GM12878 (cell line): ENCODE data around the gene CLDN9. TPM values are rescaled to one million over a fixed set of nuclear protein-coding genes. Genes with fewer than 3 reads are reported as not detected.

Experiments used
- ATAC-seq: fragments of 200-7000 bp; cut with Tn5 transposase; 3 replicates; pipeline ENCODE4 v1.9.1; 2020; ENCODE audit warnings: mild to moderate bottlenecking, moderate library complexity
- BruUV-seq: library from RNA; stranded (reverse); fragments of 400-500 nt; replicated peaks from 2 replicates; lab custom pipeline; 2021; lab: Mats Ljungman, UMichigan
- CTCF ChIA-PET: fragments of 300-600 bp; sonication (Branson Sonifier 250); formaldehyde crosslinking; extraction: SDS; loops from one replicate; lab custom pipeline; 2021; ENCODE audit warnings: inconsistent platforms; lab: Yijun Ruan, JAX
- POLR2A ChIA-PET: fragments of 350-600 bp; formaldehyde crosslinking; extraction: SDS; loops from one replicate; lab custom pipeline; 2021; ENCODE audit warnings: inconsistent platforms; lab: Charles Lee
- RAD21 ChIA-PET: fragments of 300-600 bp; sonication (Branson Sonifier 250); formaldehyde crosslinking; loops from one replicate; lab custom pipeline; 2023; ENCODE audit warnings: antibody characterized with exemption; ENCODE audit not compliant: unreplicated experiment; lab: Charles Lee
- SMC1A ChIA-PET: fragments of 300-600 bp; sonication (Branson Sonifier 250); formaldehyde crosslinking; loops from one replicate; lab custom pipeline; 2023; ENCODE audit not compliant: unreplicated experiment, uncharacterized antibody; lab: Charles Lee
- DNase-seq: peaks from one replicate; pipeline ENCODE4 v3.0.0-alpha.2; 2011; ENCODE audit warnings: low read depth, low spot score
- FAIRE-seq: peaks from 3 replicates; lab custom pipeline; 2011; peaks lifted over from hg19 to GRCh38; lab: Jason Lieb, UNC
- H2AFZ ChIP-seq: 2 replicates; pipeline ENCODE4 v1.6.0; 2011; ENCODE audit warnings: low read depth, low read length, control low read depth; ENCODE audit not compliant: control insufficient read depth
- H3K27ac ChIP-seq: 2 replicates; pipeline ENCODE4 v1.5.1; 2011; ENCODE audit warnings: control low read depth; ENCODE audit not compliant: control insufficient read depth, insufficient read depth
- H3K27me3 ChIP-seq, 2 experiments: replicated peaks in 1 of 2; 2 replicates each; pipeline versions ENCODE4 v1.6.0 to v1.6.1; 2011; ENCODE audit warnings: low read length in 1 of 2; ENCODE audit not compliant: control insufficient read depth in 2 of 2, insufficient read depth in 2 of 2
- H3K36me3 ChIP-seq, 2 experiments: 2 replicates each; pipeline ENCODE4 v1.5.1; 2011; ENCODE audit warnings: low read length in 1 of 2; ENCODE audit not compliant: control insufficient read depth in 2 of 2, insufficient read depth in 2 of 2
- H3K4me1 ChIP-seq: 2 replicates; pipeline ENCODE4 v1.6.1; 2011; ENCODE audit warnings: mild to moderate bottlenecking, low read length, moderate library complexity, mixed read lengths; ENCODE audit not compliant: control insufficient read depth, insufficient read depth
- H3K4me2 ChIP-seq: 2 replicates; pipeline ENCODE4 v1.6.0; 2011; ENCODE audit warnings: control low read depth; ENCODE audit not compliant: control insufficient read depth, insufficient read depth
- H3K4me3 ChIP-seq: fragments of 200-600 bp; sonication (generic); 2 replicates; pipeline ENCODE4 v1.5.1; 2016
- H3K79me2 ChIP-seq: 2 replicates; pipeline ENCODE4 v1.6.0; 2011; ENCODE audit warnings: low read length; ENCODE audit not compliant: control insufficient read depth, insufficient read depth
- H3K9ac ChIP-seq: 2 replicates; pipeline ENCODE4 v1.8.0; 2011; ENCODE audit warnings: low read length, control low read depth, mixed read lengths; ENCODE audit not compliant: control insufficient read depth, insufficient read depth
- H3K9me3 ChIP-seq: replicated peaks from 3 replicates; pipeline ENCODE4 v1.5.1; 2011; ENCODE audit warnings: mild to moderate bottlenecking, low read length; ENCODE audit not compliant: control insufficient read depth, insufficient read depth
- H4K20me1 ChIP-seq: 2 replicates; pipeline ENCODE4 v1.6.0; 2011; ENCODE audit not compliant: control insufficient read depth, insufficient read depth
- BHLHE40 ChIP-seq, 2 experiments: fragments of 450-650 bp in 1 of 2; IDR thresholded peaks; 2 replicates each; pipeline ENCODE4 v1.6.1; 2011 to 2017; ENCODE audit warnings: low read depth in 2 of 2, borderline replicate concordance in 1 of 2, improper control_type of control experiment in 1 of 2, low read length in 1 of 2, mild to moderate bottlenecking in 1 of 2
- MEF2B ChIP-seq: fragments of 450-650 bp; IDR thresholded peaks from 2 replicates; pipeline ENCODE4 v1.6.1; 2018; ENCODE audit warnings: mild to moderate bottlenecking, moderate library complexity; ENCODE audit not compliant: partially characterized antibody, poor library complexity, severe bottlenecking
- PAX8 ChIP-seq: fragments of 450-650 bp; IDR thresholded peaks from 2 replicates; pipeline ENCODE4 v1.6.1; 2017; ENCODE audit warnings: mild to moderate bottlenecking, moderate library complexity
- POLR2A ChIP-seq: IDR thresholded peaks from 2 replicates; pipeline ENCODE4 v1.6.1; 2011; ENCODE audit warnings: low read depth, mild to moderate bottlenecking, low read length
- POLR2AphosphoS2 ChIP-seq: IDR thresholded peaks from 2 replicates; pipeline ENCODE4 v1.6.1; 2011; ENCODE audit warnings: low read depth, mild to moderate bottlenecking, low read length, improper control_type of control experiment, moderate library complexity
- POLR2AphosphoS5 ChIP-seq: IDR thresholded peaks from 2 replicates; pipeline ENCODE4 v1.6.1; 2011; ENCODE audit warnings: mild to moderate bottlenecking, low read length, inconsistent platforms
- SMAD1 ChIP-seq: fragments of 450-650 bp; IDR thresholded peaks from 2 replicates; pipeline ENCODE4 v1.6.1; 2018; ENCODE audit warnings: mild to moderate bottlenecking, low read depth; ENCODE audit not compliant: partially characterized antibody
- WGBS: methylation state at CpG from one replicate; pipeline ENCODE4 v1.1.6; 2016; ENCODE audit warnings: low lambda C conversion rate; ENCODE audit not compliant: insufficient replicate concordance, insufficient coverage; ENCODE audit errors: missing lambda C conversion rate; 5-methylcytosine and 5-hydroxymethylcytosine counted together
- in situ Hi-C: fragments of 300-500 bp; cut with MboI; formaldehyde crosslinking; loops from 9 replicates; pipeline ENCODE4 v1.14.3; 2018; ENCODE audit warnings: mixed read lengths
- intact Hi-C: fragments of 100-400 bp; cut with micrococcal nuclease; formaldehyde crosslinking; loops from one replicate; pipeline ENCODE4 v1.14.2; 2022; ENCODE audit not compliant: unreplicated experiment
- polyA plus RNA-seq, 11 experiments: library from polyadenylated mRNA; depleted of rRNA in 4 of 11; unstranded in 6 of 11; stranded (reverse) in 5 of 11; fragments of >200 nt; fragmentation: Nextera tagmentation in 4 of 11; fragmentation: Illumina TruSeq in 1 of 11; extraction: Ambion mirVana in 4 of 11; extraction: Trizol in 1 of 11; gene quantifications; 1 replicate in 1 of 11; 2 replicates in 10 of 11; pipeline versions ENCODE4 v1.2.1 to v1.2.3, GENCODE V29; 2011 to 2016; ENCODE audit warnings: inconsistent platforms in 2 of 11, missing spikeins in 2 of 11, low read depth in 1 of 11
- total RNA-seq, 4 experiments: library from RNA; depleted of rRNA in 3 of 4; stranded (reverse); fragments of >200 nt in 3 of 4; fragmentation: Illumina TruSeq in 1 of 4; extraction: Trizol in 1 of 4; gene quantifications; 2 replicates each; pipeline versions ENCODE4 v1.2.1 to v1.2.3, GENCODE V29; 2013 to 2021
- TF ChIP-seq, protein P1 (sequence below): fragments of 450-650 bp; IDR thresholded peaks from 2 replicates; pipeline ENCODE4 v1.6.1; 2016; ENCODE audit warnings: mild to moderate bottlenecking
- TF ChIP-seq, protein P2 (sequence below): IDR thresholded peaks from 2 replicates; pipeline ENCODE4 v1.6.1; 2011; ENCODE audit warnings: low read depth, mild to moderate bottlenecking, low read length, moderate library complexity, borderline replicate concordance; ENCODE audit errors: extremely low read depth
- TF ChIP-seq, protein P3 (sequence below): fragments of 150-350 bp; IDR thresholded peaks from 2 replicates; pipeline ENCODE4 v1.6.1; 2016; ENCODE audit warnings: low read depth, low read length
- TF ChIP-seq, protein P4 (sequence below): fragments of 450-650 bp; formaldehyde crosslinking; IDR thresholded peaks from 2 replicates; pipeline ENCODE4 v1.4.0; 2022; ENCODE audit warnings: mild to moderate bottlenecking, moderate library complexity

Gene CLDN9
- total and polyA plus RNA-seq, 10 of the 15 experiments (the other 5 are each of a cell fraction or from before 2014, with no cell fraction given): not detected

DNA sequence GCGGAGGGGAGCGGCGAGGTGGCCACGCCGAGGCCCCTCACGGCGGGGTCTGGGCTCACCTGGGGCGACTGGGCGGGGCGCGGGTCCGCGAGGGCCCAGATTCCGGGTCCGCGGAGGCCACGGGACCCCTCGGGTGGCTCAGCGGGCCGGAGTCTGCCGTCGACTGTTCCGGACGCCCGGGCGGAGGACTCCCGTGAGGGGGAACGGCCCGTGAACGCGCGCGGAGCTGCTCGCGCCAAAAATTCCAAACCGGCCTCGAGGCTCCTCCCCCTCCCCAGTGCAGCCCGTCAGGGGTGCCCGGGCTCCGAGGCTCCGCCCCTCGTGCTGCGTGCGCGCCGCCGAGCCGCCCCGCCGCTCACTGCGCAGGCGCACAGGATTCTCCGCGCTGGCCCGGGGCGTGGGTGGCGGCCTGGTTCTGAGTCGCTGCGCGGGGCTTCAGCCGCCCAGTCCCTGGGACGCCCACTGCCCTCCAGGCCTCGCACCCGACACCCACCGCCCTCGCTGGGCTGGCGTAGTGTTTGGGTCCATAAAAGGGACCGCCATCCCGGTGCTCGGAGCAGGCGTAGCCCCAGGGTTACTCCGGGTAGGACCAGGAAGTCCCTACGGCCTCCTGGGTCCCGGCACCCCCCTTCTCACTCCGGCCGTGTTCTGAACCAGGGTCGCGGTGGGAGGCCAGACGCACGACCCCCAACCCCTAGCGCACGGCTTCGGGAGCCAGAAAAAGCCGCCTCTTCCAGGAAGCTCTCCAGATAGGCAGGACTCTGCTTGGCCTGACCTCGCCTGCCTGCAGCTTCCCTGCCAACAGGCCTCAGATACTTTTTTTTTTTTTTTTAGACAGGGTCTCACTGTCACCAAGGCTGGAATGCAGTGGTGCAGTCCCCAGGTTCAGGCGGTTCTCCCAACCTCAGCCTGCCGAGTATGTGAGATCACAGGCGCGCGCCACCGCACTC is 32.2 kb upstream of the CLDN9 start, which contains the start of gene PKMYT1:
Gene PKMYT1 (minus strand): TSS at position 220 of the 950 bp plus-strand sequence. CDS start 789 bp downstream, outside the sequence.
- FAIRE-seq (peak; percentile 64), ATAC-seq (peak; percentile 89), DNase-seq (peak; percentile 61)
- peak within 1 kb of the TSS; percentile 88 for H3K4me2 ChIP-seq
- ChIA-PET RAD21 (interaction anchor here (0.9 to 2.4 kb wide), 4 partner anchors 11 to 53 kb away, joined by 3 to 6 read pairs (median 4); partner anchors contain the start of genes KREMEN2 and PAQR4), POLR2A (interaction anchor here (0.6 to 2.9 kb wide), 7 partner anchors 8 to 150 kb away, joined by 3 to 18 read pairs (median 4); partner anchors contain the start of genes FLYWCH1, PAQR4 and ZG16B), SMC1A (interaction anchor here (0.9 kb wide), 1 partner anchor 54 kb away, joined by 4 read pairs; no protein-coding TSS in a partner anchor), CTCF (interaction anchor here (0.5 to 1.9 kb wide), 11 partner anchors 9 to 130 kb away, joined by 3 to 7 read pairs (median 5); partner anchors contain the start of gene KREMEN2)
- BruUV-seq: TSS peak; percentile 94
- peaks cover 0 to 3% of the 10 kb centered on the region in 2 experiments; a peak in 2 of 4 replicates for H3K36me3 ChIP-seq
- H4K20me1 ChIP-seq: no peaks in the 10 kb centered on the region
- H3K79me2 ChIP-seq: peaks cover 11% of the 10 kb centered on the region
- 4% methylated on average over 67 of the region's 91 CpGs for WGBS
- no peaks in the 10 kb centered on the region for H3K9me3 ChIP-seq
- intact Hi-C loops: loop anchor here (5.0 kb wide), 2 partner anchors 53 to 73 kb away; no protein-coding TSS in a partner anchor
- peak within 1 kb of the TSS; percentile 74 for H3K4me3 ChIP-seq
- H3K27me3 ChIP-seq: no peaks in the 10 kb centered on the region
- H3K27ac ChIP-seq: peak within 1 kb of the TSS; percentile 88
- in situ Hi-C loops: no loop called here
- H3K9ac ChIP-seq: peak within 1 kb of the TSS; percentile 93
- peaks cover 7% of the 10 kb centered on the region for H3K4me1 ChIP-seq
- peak within 1 kb of the TSS; percentile 90 for H2AFZ ChIP-seq
- TF ChIP-seq BHLHE40 (IDR thresholded peaks at IDR 0.05; ENCODE audit: borderline replicate concordance in 1 of 2, low read depth in 2 of 2, low read length in 1 of 2) (peak in 1 of 2 experiments; percentile 57; a peak in 1 of 4 replicates), MEF2B (peak; percentile 29), POLR2AphosphoS5 (peak; percentile 87), SMAD1 (no peak), PAX8 (no peak), POLR2AphosphoS2 (peak; percentile 79), POLR2A (peak; percentile 98)
- TF ChIP-seq, protein P1, sequence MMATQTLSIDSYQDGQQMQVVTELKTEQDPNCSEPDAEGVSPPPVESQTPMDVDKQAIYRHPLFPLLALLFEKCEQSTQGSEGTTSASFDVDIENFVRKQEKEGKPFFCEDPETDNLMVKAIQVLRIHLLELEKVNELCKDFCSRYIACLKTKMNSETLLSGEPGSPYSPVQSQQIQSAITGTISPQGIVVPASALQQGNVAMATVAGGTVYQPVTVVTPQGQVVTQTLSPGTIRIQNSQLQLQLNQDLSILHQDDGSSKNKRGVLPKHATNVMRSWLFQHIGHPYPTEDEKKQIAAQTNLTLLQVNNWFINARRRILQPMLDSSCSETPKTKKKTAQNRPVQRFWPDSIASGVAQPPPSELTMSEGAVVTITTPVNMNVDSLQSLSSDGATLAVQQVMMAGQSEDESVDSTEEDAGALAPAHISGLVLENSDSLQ: no peak
- TF ChIP-seq, protein P2, sequence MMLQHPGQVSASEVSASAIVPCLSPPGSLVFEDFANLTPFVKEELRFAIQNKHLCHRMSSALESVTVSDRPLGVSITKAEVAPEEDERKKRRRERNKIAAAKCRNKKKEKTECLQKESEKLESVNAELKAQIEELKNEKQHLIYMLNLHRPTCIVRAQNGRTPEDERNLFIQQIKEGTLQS: no peak
- TF ChIP-seq, protein P3, sequence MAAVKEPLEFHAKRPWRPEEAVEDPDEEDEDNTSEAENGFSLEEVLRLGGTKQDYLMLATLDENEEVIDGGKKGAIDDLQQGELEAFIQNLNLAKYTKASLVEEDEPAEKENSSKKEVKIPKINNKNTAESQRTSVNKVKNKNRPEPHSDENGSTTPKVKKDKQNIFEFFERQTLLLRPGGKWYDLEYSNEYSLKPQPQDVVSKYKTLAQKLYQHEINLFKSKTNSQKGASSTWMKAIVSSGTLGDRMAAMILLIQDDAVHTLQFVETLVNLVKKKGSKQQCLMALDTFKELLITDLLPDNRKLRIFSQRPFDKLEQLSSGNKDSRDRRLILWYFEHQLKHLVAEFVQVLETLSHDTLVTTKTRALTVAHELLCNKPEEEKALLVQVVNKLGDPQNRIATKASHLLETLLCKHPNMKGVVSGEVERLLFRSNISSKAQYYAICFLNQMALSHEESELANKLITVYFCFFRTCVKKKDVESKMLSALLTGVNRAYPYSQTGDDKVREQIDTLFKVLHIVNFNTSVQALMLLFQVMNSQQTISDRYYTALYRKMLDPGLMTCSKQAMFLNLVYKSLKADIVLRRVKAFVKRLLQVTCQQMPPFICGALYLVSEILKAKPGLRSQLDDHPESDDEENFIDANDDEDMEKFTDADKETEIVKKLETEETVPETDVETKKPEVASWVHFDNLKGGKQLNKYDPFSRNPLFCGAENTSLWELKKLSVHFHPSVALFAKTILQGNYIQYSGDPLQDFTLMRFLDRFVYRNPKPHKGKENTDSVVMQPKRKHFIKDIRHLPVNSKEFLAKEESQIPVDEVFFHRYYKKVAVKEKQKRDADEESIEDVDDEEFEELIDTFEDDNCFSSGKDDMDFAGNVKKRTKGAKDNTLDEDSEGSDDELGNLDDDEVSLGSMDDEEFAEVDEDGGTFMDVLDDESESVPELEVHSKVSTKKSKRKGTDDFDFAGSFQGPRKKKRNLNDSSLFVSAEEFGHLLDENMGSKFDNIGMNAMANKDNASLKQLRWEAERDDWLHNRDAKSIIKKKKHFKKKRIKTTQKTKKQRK: no peak
- TF ChIP-seq, protein P4, sequence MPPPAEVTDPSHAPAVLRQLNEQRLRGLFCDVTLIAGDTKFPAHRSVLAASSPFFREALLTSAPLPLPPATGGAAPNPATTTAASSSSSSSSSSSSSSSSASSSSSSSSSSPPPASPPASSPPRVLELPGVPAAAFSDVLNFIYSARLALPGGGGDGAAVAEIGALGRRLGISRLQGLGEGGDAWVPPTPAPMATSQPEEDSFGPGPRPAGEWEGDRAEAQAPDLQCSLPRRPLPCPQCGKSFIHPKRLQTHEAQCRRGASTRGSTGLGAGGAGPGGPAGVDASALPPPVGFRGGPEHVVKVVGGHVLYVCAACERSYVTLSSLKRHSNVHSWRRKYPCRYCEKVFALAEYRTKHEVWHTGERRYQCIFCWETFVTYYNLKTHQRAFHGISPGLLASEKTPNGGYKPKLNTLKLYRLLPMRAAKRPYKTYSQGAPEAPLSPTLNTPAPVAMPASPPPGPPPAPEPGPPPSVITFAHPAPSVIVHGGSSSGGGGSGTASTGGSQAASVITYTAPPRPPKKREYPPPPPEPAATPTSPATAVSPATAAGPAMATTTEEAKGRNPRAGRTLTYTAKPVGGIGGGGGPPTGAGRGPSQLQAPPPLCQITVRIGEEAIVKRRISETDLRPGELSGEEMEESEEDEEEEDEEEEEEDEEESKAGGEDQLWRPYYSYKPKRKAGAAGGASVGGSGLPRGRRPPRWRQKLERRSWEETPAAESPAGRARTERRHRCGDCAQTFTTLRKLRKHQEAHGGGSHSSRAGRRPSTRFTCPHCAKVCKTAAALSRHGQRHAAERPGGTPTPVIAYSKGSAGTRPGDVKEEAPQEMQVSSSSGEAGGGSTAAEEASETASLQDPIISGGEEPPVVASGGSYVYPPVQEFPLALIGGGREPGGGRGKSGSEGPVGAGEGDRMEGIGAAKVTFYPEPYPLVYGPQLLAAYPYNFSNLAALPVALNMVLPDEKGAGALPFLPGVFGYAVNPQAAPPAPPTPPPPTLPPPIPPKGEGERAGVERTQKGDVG (CRISPR knock-in tag): no peak
